LNCaP clone FGC (cell line): Measurements from ENCODE around the gene ATP2A2.

Source experiments
- DNase-seq: peaks from one replicate; pipeline ENCODE4 v3.0.0-alpha.2; 2011; ENCODE audit warnings: low read depth
- H3K4me3 ChIP-seq: 2 replicates; pipeline ENCODE4 v1.5.1; 2011; ENCODE audit warnings: mild to moderate bottlenecking, low read depth, low read length, control low read depth
- CTCF ChIP-seq: IDR thresholded peaks from 2 replicates; pipeline ENCODE4 v1.5.1; 2012; ENCODE audit warnings: mild to moderate bottlenecking; ENCODE audit not compliant: control insufficient read depth, insufficient read depth; ENCODE audit errors: extremely low read depth

The ATP2A2 gene

DNA sequence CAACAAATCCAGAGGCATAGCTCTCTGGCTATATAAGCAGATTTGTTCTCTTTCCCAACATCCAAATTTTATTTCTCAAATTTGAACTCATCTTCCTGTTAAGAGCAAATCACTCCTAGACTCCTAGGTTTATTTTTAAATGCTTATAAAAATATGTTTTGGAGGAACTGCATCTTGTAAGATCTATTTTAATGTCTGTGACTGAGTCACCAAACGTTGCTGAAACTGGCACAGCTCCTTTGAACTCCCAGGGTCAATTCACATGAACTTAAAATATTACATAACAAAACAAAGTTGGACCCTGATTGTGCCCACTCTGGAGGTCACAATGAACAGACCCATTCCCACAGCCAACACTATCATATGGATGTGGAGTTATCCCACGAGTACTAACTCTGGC is 98.6 kb downstream of the ATP2A2 start:
- no peak for DNase-seq

DNA sequence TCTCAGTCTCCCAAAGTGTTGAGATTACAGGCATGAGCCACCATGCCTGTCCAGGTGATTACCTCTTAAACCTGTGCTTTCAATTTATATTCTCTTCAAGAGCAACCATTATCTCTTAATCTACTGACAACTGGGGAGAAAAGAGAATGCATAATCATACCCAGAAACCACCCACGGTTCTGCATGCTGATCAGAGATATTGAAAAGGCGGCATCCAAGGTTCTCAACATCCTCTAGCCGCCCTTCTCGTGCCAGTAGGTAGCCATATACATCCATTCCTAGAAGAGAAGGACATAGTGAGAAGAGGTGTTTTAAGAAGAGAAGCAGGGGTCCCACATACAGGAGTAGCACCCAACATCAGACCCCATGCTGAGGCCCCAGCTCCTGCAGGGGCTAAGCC is 101.6 kb downstream of the ATP2A2 start:
- DNase-seq, result no peak
- H3K4me3 ChIP-seq, result no peak overlapping the region
- no peak for TF ChIP-seq CTCF

More for the DNA sequence above, 98.6 kb downstream of the ATP2A2 start:
- no peak for TF ChIP-seq CTCF
- H3K4me3 ChIP-seq, result no peak overlapping the region
